ENCODE measurements around the gene MRPL33.

MRPL33 gene

DNA sequence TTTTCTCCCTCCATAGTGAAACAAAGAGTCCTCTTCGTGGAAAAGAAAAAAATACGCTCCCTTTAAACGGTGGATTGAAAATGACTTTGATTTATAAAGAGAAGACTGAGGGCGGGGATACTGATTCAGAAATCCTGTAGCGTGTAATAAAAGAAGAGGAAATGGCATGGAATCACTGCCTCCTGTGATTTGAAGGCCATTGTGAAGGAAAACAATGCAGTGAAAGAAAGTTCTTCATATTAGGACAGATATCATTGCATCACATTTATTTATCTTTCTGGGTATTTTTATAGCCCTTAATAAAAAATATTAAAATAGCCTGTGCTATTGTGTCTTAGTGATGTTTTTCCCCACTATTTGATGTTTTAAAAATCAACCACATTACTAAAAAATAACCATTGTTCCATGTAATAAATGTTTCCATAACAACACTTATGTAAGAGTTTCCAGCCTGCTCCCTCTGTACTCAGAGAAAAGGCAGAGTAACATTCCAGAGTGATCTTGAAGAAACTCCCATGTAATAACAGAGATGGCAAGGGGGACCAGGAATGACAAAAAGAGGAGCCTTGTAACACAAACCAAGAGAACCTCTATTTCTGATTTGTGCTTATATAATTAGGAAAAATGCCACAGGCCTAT is 8.0 kb downstream of the MRPL33 start:
- DNase-seq: no peak

DNA sequence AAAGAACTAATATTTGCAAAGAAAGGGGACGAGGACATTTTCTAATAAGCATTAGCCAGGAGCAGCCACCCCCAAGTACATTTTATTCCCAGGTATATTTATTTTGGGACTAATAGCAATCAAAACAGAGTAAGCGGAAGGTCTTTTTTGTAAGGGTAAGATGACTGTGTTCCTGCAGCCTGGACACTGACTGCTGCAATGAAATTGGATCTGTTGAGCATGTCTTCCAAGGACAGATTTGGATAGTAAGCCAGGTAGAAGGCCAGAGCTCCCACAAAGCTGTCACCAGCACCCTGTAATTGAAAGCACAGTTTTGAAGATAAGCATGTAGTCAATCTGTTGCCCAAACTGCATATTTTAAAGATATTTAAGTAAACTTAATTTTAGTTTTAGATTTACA is 10.0 kb downstream of the MRPL33 start:
- DNase-seq: no peak

GRCh38 chr2:27782701-27783100 is 11.2 kb downstream of the MRPL33 start:
- no peak for DNase-seq

DNA sequence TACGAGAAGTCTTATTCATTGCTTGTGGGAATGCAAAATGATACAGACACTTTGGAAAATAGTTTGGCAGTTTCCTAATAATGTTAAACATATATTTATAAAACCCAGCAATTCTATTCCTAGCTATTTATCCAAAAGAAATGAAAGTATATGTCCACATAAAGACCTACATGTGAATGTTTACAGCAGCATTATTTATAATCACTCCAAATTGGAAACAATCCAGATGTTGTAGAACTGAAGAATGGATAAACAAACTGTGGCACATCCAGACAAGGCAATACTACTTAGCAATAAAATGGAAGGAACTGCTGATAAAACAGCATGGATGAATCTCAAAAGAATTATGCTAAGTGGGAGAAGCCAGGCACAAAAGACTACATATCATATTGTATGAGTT is 19.3 kb downstream of the MRPL33 start:
- no peak for DNase-seq

GRCh38 chr2:27792759-27793158 is 21.2 kb downstream of the MRPL33 start:
- DNase-seq: no peak

DNA sequence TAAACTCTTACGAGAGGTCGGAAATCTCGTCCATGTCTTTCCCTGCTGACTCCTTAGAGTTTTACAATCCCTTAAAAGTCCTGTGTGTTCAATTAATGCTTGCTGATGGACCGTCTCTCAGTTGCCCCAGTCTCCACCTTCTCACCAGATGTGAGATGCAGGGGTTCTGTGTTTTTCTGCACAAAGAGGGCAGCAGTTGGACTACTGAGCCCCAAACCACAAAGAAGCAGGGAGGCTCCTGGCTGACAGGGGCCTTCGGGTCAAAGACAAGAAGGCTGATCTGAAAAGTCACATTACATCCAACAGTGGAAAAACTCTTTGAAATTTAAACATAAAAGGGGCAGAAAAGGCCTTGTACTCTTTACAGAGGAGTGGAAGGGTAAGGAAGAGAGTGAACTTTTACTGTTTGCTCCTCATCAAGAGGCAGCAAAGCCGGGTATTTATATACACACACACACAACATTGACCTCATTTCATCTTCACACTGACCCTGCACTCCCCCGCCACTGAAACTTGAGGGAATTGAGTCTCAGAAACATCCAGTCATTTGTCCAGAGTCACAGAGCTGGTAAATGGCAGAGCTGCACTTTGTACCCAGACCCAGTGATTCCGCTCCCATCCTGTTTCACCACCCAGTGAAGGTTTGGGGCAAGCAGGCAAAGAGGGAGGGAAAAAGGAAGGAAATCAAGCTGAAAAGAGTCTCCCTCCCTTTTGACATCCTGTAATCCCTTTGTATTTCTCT is 23.7 kb downstream of the MRPL33 start:
- DNase-seq: no peak

- DNase-seq: no peak
These were observed 24.4 kb downstream of the MRPL33 start for GRCh38 chr2:27795868-27796277.

- no peak for DNase-seq
These were observed 25.6 kb downstream of the MRPL33 start for GRCh38 chr2:27796791-27797765.

- DNase-seq: no peak
These were observed 26.3 kb downstream of the MRPL33 start for GRCh38 chr2:27797841-27798240.

- no peak for DNase-seq
These were observed 27.0 kb downstream of the MRPL33 start for GRCh38 chr2:27798486-27798885.

- DNase-seq: no peak
These were observed 27.6 kb downstream of the MRPL33 start for GRCh38 chr2:27798948-27799645.

DNA sequence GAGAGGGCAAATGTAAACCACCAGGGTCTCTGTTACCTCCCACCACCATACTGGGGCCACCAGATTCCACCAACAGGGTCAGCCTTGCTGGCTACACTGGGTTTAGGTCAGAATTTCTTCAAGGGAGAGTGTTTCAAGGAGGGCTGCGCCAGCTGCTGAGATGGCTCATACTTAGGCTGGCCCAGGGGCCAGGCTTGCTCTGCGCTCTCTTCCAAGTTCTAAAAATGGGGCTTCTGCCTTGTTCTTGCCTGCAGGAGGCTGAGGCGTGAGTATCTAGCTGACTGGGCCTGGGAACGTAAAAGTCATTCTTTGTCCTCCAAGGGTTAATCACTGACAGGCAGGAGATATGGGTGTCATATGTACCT is 28.1 kb downstream of the MRPL33 start:
- DNase-seq: no peak

DNA sequence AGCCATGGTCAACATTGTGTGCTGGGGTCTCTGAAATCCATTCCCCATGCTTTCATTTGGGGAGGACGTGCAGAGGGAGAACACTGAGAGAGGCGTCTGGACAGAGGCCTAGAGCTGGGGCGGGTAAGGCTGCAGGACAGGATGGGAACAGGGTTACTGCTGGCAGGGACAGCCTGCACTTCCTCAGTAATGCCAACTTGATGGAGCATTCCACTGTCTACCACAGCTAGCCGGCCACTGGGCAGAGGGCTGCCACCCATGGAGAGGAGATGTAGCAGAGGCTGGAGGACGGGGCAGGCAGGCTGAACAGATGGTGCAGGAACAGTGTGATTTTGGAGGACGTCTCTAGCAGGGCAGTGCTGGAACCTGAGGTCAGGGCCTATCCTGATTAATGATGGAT is 29.3 kb downstream of the MRPL33 start:
- DNase-seq: no peak

DNA sequence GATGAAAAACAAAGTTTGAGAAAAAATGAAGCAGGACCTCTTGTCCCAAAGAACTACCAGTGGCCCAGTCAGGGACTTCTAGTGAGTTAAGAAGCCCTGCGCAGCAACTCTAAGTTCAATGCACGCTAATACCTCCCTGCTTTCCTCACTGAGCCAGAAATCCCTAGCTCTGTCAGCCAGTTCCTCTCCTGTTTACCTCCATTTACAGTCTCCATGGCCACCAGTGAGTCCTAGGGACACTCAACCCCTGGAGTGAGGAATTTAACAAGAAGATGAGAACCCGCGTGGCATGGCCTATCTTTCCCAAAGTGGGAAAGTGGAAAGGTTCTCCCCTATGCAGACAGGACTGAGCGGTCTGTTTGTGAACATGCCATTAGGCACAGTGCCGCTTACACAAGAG is 31.0 kb downstream of the MRPL33 start:
- DNase-seq: no peak

DNA sequence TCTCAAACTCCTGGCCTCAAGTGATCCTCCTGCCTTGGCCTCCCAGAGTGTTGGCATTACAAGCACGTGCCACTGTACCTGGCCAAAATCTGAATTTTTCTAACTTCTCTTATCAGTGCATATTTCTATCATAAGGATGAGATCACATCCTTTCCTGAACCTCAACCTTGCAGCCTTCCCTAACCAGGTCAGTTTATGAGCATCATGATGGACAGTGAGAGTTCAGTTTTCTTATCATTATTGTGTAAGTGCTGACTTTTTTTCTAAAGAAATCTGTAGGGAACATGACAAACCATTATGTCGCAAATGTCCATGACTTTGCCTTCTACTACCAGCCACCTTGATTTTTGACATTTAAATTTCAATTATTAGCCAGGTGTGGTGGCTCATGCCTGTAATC is 31.5 kb downstream of the MRPL33 start:
- no peak for DNase-seq

DNA sequence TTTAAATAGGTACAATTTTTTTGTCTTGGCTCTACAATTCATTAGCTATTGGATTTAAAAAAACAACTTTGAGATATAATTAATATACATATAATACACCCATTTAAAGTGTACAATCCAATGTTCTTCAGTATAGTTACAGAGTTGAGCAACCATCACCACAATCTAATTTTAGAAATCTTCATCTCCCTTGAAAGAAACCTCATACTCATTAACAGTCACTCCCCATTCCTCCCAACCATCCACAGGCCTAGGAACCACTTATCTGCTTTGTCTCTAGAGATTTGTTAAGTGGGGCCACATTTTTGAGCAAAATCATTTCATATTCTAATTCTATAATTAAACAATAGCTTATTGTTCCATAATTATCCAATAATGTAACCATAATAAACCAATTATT is 32.6 kb downstream of the MRPL33 start:
- no peak for DNase-seq

DNA sequence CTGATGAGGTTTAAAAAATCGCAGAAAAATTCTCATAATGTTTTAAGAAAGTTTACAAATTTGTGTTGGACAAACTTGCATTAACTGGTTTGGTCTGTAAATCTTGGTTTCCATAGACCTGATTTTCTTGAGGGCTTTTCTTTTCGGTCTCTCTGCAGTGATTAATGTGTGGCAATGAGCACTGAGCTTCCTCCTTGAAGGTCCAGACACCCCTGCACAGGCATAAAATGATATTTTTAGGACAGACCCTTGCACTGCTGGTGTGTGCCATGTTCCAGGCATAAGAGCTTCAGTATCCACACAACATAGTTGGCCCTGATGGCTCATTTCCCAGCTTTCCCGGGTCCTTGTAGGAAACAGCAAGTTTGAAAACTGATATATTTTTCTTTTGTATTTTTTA is 33.7 kb downstream of the MRPL33 start:
- no peak for DNase-seq

GRCh38 chr2:27806311-27807059 is 35.0 kb downstream of the MRPL33 start:
- DNase-seq: no peak

DNA sequence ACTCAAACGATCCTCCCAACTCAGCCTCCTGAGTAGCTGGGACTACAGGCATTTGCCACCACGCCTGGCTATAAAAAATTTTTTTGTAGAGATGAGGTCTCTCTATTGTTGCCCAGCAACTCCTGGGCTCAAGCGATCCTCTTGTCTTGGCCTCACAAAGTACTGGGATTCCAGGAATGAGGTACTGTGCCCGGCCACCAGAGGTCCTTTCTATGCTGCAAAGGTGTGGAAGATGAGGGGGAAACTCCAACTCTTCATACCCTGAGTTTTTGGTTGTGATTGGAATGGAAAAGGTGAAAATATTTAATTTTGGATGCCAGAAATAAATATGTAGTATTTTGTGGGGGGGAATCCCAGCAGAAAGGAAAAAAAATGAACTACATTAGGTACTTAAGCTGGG is 36.0 kb downstream of the MRPL33 start:
- DNase-seq: no peak

- DNase-seq: no peak
These were observed 36.9 kb downstream of the MRPL33 start for GRCh38 chr2:27808418-27808817.

- DNase-seq: no peak
These were observed 37.5 kb downstream of the MRPL33 start for GRCh38 chr2:27808984-27809383.

DNA sequence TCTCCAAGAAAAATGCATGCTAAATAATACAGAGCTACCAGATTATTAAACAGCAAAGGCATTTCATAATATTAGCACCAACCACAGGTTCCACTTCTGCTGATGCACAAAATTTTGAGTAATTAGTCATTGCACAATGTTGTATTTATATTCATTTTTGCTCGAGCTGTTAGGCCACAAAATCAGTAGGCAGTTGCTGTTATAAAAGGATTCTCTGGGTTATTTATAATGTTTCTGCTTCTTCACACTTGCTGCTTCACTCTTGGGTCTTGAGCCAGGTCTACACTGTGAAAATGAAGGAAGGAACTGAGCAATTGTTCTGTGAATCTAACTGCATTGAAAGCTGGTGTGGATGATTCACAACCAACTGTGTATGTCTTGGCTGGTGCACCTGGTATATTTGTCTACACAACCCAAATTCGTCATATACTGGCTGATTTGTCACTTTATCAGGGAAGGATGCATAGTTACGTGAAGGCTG is 38.3 kb downstream of the MRPL33 start:
- DNase-seq: no peak

All from NCI-H1092 treated with DMSO at 0.1 percent for 48 hours (cell line).